Stimulated activated naive CD4-positive, alpha-beta T cell (primary cell): Measurements from ENCODE around the gene SCYGR6.
"Not testable (repeated sequence)": the region's sequence is repeated elsewhere in the genome, so short reads cannot be mapped to it uniquely, and the experiment has no call there.

Experiments used
- DNase-seq, 6 experiments: peaks; one replicate each; lab custom pipeline; 2025; lab: John Stamatoyannopoulos, UW

SCYGR6 gene

GRCh38 chr2:227724394-227725039 is at the start of gene SCYGR6:
SCYGR6 (minus strand) TSS chr2:227724757; CDS start chr2:227724757, 0 bp downstream.
- no peak for DNase-seq

- no peak for DNase-seq
These were observed 49.6 kb upstream of the SCYGR6 start for GRCh38 chr2:227774011-227774624.

- no peak for DNase-seq
These were observed 48.4 kb upstream of the SCYGR6 start for GRCh38 chr2:227772932-227773331.

GRCh38 chr2:227772197-227772661 is 47.7 kb upstream of the SCYGR6 start:
- no peak for DNase-seq

- DNase-seq, result no peak
These were observed 43.3 kb upstream of the SCYGR6 start for GRCh38 chr2:227767830-227768229.

GRCh38 chr2:227766373-227766883 is 41.9 kb upstream of the SCYGR6 start:
- peak; percentile 13 to 46 (median 30) for DNase-seq

- no peak for DNase-seq
These were observed 41.3 kb upstream of the SCYGR6 start for GRCh38 chr2:227765788-227766372.

- no peak for DNase-seq
These were observed 37.4 kb upstream of the SCYGR6 start for GRCh38 chr2:227761740-227762476.

- no peak for DNase-seq
These were observed 35.0 kb upstream of the SCYGR6 start for GRCh38 chr2:227759411-227760118.

- DNase-seq, result not testable (repeated sequence)
These were observed 31.7 kb upstream of the SCYGR6 start for GRCh38 chr2:227756261-227756660.

GRCh38 chr2:227748079-227748478 is 23.5 kb upstream of the SCYGR6 start:
- DNase-seq, result no peak

GRCh38 chr2:227745594-227745993 is 21.0 kb upstream of the SCYGR6 start, which contains the start of gene SCYGR8:
SCYGR8 (plus strand) TSS chr2:227745894; CDS start chr2:227745894, 0 bp downstream.
- DNase-seq, result no peak

- DNase-seq, result not testable (repeated sequence)
These were observed 16.1 kb upstream of the SCYGR6 start for GRCh38 chr2:227740705-227741104.

GRCh38 chr2:227739351-227739750 is 14.8 kb upstream of the SCYGR6 start:
- no peak for DNase-seq

GRCh38 chr2:227728035-227728434 is 3.5 kb upstream of the SCYGR6 start, which contains the start of gene SCYGR7:
SCYGR7 (plus strand) TSS chr2:227728335; CDS start chr2:227728335, 0 bp downstream.
- no peak for DNase-seq

- DNase-seq, result not testable (repeated sequence)
These were observed 1.7 kb downstream of the SCYGR6 start for GRCh38 chr2:227722821-227723220.

- DNase-seq, result no peak
These were observed 3.9 kb downstream of the SCYGR6 start for GRCh38 chr2:227720680-227721079.

- DNase-seq, result no peak
These were observed 4.9 kb downstream of the SCYGR6 start for GRCh38 chr2:227719641-227720040.

GRCh38 chr2:227717687-227718567 is 6.6 kb downstream of the SCYGR6 start, which contains the start of gene SLC19A3:
SLC19A3 (minus strand) TSS chr2:227718028; CDS start chr2:227702318, 15,710 bp downstream.
- no peak for DNase-seq

GRCh38 chr2:227716501-227716900 is 8.1 kb downstream of the SCYGR6 start:
- DNase-seq, result no peak
